ENCODE measurements around the gene BMPR1A.

DNA sequence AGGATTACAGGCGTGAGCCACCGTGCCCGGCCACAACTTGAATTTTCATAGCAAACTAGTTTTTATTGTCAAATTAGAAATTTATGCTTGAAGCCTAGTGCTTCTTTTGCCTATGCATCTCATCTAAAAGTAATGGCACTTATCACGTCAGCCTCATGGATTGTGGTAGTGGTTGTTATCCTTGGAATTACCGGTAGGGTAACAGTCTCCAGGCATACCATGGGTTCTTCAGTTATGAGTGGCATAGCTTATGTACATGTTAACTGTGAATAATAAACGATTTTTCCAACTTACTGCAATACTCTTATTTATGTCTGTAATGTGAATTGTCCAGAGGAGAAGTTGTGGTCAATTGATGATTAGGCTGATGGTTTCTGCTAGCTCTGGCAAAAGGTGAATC is 63.1 kb downstream of the BMPR1A start:
- TF ChIP-seq, protein P1, sequence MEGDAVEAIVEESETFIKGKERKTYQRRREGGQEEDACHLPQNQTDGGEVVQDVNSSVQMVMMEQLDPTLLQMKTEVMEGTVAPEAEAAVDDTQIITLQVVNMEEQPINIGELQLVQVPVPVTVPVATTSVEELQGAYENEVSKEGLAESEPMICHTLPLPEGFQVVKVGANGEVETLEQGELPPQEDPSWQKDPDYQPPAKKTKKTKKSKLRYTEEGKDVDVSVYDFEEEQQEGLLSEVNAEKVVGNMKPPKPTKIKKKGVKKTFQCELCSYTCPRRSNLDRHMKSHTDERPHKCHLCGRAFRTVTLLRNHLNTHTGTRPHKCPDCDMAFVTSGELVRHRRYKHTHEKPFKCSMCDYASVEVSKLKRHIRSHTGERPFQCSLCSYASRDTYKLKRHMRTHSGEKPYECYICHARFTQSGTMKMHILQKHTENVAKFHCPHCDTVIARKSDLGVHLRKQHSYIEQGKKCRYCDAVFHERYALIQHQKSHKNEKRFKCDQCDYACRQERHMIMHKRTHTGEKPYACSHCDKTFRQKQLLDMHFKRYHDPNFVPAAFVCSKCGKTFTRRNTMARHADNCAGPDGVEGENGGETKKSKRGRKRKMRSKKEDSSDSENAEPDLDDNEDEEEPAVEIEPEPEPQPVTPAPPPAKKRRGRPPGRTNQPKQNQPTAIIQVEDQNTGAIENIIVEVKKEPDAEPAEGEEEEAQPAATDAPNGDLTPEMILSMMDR (IDR thresholded peaks at IDR 0.05), result no peak
- TF ChIP-seq POLR2AphosphoS5 (IDR thresholded peaks at IDR 0.05), result no peak
- no peak for TF ChIP-seq POLR2A (IDR thresholded peaks at IDR 0.05)
